Breast epithelium (tissue), 4 donors: Measurements from ENCODE around the gene TYROBP. TPM values are rescaled to one million over a fixed set of nuclear protein-coding genes. Genes with fewer than 3 reads are reported as not detected.
A peak's percentile ranks its signal among the peaks of the same experiment; 100 is the strongest.

Experiments used
- DNase-seq, 2 donors: peaks; one replicate each; pipeline ENCODE4 v3.0.0-alpha.2; 2019; ENCODE audit warnings: low spot score in 2 of 2
- H3K27ac ChIP-seq, 2 donors: fragments of 200-600 bp; sonication (generic) in 1 of 2; one replicate each; pipeline ENCODE4 v1.5.1; 2016 to 2019; ENCODE audit warnings: mild to moderate bottlenecking in 1 of 2
- H3K27me3 ChIP-seq, 2 donors: fragments of 200-600 bp; sonication (generic) in 1 of 2; one replicate each; pipeline versions ENCODE4 v1.5.1 to v1.6.0; 2017 to 2019; ENCODE audit warnings: control low read depth in 1 of 2, mild to moderate bottlenecking in 1 of 2
- H3K36me3 ChIP-seq: fragments of 200-600 bp; one replicate; pipeline ENCODE4 v1.5.1; 2019
- H3K4me1 ChIP-seq, 2 donors: fragments of 200-600 bp; sonication (generic); one replicate each; pipeline ENCODE4 v1.5.1; 2016 to 2019; ENCODE audit warnings: control low read depth in 1 of 2
- H3K4me3 ChIP-seq, 3 donors: fragments of 200-600 bp; sonication (generic); 1 replicate in 2 of 3; 2 replicates in 1 of 3; pipeline ENCODE4 v1.5.1; 2016 to 2019; ENCODE audit warnings: mild to moderate bottlenecking in 3 of 3, moderate library complexity in 2 of 3
- H3K9me3 ChIP-seq, 2 donors: fragments of 200-600 bp; sonication (generic) in 1 of 2; one replicate each; pipeline ENCODE4 v1.5.1; 2016 to 2019; ENCODE audit warnings: control low read depth in 1 of 2
- POLR2A ChIP-seq: fragments of 450-650 bp; IDR thresholded peaks from one replicate; pipeline ENCODE4 v1.6.1; 2016; ENCODE audit warnings: antibody characterized with exemption, mild to moderate bottlenecking, moderate library complexity
- POLR2AphosphoS5 ChIP-seq, 3 donors: sonication (generic); formaldehyde crosslinking; IDR thresholded peaks; one replicate each; pipeline ENCODE4 v1.6.1; 2017; ENCODE audit warnings: antibody characterized with exemption in 3 of 3
- intact Hi-C: fragments of 100-400 bp; cut with DNase I; formaldehyde crosslinking; loops from one replicate; pipeline ENCODE4 v1.15.1; 2023; ENCODE audit warnings: low total_unique reads
- total RNA-seq, 3 donors: library from RNA; depleted of rRNA; stranded (reverse); fragments of >200 nt; gene quantifications; one replicate each; pipeline ENCODE4 v1.1.0, GENCODE V29; 2016
- TF ChIP-seq, protein P1 (sequence below), 3 donors: fragments of 450-650 bp; IDR thresholded peaks; one replicate each; pipeline ENCODE4 v1.5.1; 2016 to 2017; ENCODE audit warnings: antibody characterized with exemption in 3 of 3, mild to moderate bottlenecking in 3 of 3, moderate library complexity in 3 of 3

Gene TYROBP
- total RNA-seq, 3 donors from 2014 or later: 56.4 to 239 (median 112) TPM

DNA sequence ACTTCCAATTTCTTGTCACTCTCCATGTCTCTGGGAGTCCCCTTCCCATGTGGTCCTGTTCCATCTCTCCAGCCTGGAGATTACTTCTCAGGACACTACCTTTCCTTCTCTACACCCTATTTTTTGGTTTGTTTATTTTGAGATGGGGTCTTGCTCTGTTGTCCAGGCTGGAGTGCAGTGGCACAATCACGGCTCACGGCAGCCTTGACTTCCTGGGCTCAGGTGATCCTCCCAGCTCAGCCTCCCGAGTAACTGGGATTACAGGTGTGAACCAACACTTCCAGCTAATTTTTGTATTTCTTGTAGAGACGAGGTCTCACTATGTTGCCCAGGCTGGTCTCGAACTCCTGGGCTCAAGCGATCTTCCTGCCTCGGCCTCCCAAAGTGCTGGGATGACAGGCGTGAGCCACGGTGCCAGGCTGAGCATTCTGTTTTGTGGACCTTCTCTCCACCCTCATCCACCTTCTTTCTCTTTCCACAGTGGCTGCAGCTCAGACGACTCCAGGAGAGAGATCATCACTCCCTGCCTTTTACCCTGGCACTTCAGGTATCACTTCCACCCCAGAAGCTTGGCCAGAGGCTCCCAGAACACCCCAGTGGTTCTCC is 5.1 kb downstream of the TYROBP start:
- Histone ChIP-seq H3K9me3 (no peaks in the 10 kb centered on the region), H3K27ac (peak overlapping the region; percentile 55 to 56), H3K4me3 (peak overlapping the region; percentile 7 to 61 (median 41)), H3K4me1 (peaks cover 0 to 7% of the 10 kb centered on the region in 2 donors), H3K36me3 (no peaks in the 10 kb centered on the region), H3K27me3 (no peaks in the 10 kb centered on the region)
- TF ChIP-seq, protein P1, sequence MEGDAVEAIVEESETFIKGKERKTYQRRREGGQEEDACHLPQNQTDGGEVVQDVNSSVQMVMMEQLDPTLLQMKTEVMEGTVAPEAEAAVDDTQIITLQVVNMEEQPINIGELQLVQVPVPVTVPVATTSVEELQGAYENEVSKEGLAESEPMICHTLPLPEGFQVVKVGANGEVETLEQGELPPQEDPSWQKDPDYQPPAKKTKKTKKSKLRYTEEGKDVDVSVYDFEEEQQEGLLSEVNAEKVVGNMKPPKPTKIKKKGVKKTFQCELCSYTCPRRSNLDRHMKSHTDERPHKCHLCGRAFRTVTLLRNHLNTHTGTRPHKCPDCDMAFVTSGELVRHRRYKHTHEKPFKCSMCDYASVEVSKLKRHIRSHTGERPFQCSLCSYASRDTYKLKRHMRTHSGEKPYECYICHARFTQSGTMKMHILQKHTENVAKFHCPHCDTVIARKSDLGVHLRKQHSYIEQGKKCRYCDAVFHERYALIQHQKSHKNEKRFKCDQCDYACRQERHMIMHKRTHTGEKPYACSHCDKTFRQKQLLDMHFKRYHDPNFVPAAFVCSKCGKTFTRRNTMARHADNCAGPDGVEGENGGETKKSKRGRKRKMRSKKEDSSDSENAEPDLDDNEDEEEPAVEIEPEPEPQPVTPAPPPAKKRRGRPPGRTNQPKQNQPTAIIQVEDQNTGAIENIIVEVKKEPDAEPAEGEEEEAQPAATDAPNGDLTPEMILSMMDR (IDR thresholded peaks at IDR 0.05): no peak
- TF ChIP-seq POLR2AphosphoS5 (IDR thresholded peaks at IDR 0.05): no peak
- TF ChIP-seq POLR2A: no peak
- intact Hi-C loops: no loop called here
- DNase-seq: no peak

DNA sequence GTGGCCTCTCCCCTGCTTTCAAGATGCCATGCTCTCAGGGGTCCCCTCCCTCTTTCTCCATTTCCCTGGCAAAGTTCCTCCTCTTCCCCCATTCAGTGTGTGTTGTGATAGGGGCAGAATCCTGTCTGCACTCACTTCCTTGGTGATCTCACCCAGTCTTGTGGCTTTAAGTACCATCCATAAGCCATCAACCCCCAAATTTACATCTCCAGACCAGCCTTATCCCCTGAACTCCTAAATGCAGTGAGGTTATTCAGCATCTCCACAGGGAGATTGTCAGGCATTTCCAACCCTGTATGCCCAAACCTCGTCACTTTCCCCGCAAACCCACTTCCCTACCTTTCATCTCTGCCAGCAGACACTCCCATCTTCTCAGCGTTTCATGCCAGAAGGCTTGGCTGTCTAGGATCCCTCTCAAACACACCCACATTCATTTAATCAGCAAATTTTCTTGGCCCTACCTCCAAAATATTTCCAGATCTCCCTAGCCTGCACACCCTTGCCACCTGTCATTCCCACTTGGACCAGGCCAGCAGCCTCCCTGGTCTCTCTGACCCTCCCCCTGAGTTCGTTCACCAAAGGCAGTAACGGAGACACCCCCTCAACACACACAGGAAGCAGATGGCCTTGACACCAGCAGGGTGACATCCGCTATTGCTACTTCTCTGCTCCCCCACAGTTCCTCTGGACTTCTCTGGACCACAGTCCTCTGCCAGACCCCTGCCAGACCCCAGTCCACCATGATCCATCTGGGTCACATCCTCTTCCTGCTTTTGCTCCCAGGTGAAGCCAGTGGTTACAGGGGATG is 6.0 kb downstream of the TYROBP start, which contains the start of gene HCST:
Gene HCST (plus strand): TSS at position 676 of the 808 bp plus-strand sequence. CDS start 65 bp downstream, at position 741.
- no peak for DNase-seq
- no peaks in the 10 kb centered on the region for H3K9me3 ChIP-seq
- H3K4me3 ChIP-seq: peak within 1 kb of the TSS; percentile 7 to 61 (median 41)
- H3K4me1 ChIP-seq: peaks cover 0 to 7% of the 10 kb centered on the region in 2 donors
- no peaks in the 10 kb centered on the region for H3K36me3 ChIP-seq
- H3K27ac ChIP-seq: peak within 1 kb of the TSS; percentile 56 to 84
- H3K27me3 ChIP-seq: no peaks in the 10 kb centered on the region
- intact Hi-C loops: no loop called here
- TF ChIP-seq POLR2AphosphoS5 (IDR thresholded peaks at IDR 0.05) (no peak), POLR2A (no peak)
- TF ChIP-seq, protein P1 (IDR thresholded peaks at IDR 0.05): no peak

DNA sequence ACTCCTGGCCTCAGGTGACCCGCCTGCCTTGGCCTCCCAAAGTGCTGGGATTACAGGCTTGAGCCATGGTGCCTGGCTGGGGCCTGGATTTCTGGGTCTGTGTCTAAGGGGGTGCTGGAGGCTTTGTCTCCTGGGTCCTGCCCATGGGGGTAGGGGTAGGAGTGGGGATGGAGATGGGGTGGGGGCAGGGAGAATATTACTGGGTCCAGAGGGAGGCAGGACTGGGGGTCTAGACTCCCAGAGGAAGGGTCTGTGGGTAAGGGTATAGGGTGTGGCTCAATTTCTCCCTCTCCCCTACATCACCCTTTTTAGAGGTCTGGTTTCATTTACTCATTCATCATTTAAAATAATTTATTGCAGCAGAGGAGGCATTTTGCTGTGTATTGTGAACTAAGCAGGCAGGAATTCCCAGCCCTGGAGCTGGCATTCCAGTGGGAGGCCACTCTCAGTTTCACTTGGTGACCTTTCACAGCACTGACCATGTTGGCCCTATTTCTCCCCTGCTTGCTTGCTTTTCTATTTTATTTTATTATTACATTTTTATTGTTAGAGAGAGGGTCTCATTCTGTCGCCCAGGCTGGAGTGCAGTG is 6.9 kb downstream of the TYROBP start:
- Histone ChIP-seq H3K36me3 (no peaks in the 10 kb centered on the region), H3K4me1 (peaks cover 0 to 7% of the 10 kb centered on the region in 2 donors), H3K4me3 (peak overlapping the region; percentile 26 to 68 (median 65)), H3K27ac (peak overlapping the region; percentile 57 to 84), H3K9me3 (no peaks in the 10 kb centered on the region), H3K27me3 (no peaks in the 10 kb centered on the region)
- TF ChIP-seq, protein P1 (IDR thresholded peaks at IDR 0.05): no peak
- TF ChIP-seq POLR2AphosphoS5 (IDR thresholded peaks at IDR 0.05) (no peak), POLR2A (no peak)
- DNase-seq: no peak
- intact Hi-C loops: no loop called here

DNA sequence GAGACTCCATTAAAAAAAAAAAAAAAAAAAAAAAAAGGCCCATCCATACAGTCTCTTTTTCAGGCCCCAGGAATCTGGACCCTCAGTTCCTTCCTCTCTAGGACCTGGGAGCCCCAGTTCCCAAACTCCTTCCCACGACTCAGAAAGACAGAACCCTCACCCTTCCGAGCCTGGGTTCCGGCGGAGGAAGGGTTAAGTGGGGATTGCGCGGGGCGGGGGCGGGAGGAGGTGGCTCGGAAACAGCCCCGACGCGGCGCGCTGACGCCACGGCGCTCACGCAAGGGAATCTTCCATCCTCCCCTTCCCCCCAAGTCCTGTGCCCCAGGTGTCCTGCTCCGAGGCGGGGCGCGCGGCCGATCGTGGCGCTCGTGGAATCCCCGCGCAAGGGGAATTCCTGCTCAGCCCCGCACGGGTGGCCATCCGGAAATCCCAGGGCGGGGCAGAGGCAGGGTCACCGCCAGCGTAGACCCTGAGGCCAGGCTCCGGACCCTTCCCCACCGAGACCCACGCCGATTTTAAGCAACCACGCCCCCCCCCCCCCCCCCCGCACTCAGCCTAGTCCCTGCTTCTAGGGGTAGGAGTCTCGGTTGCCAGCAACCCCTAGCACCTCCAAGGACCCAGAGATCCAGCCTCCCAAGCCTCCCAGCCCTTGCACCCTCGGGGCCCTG is 8.4 kb downstream of the TYROBP start:
- Histone ChIP-seq H3K4me1 (peaks cover 0 to 7% of the 10 kb centered on the region in 2 donors), H3K27me3 (no peaks in the 10 kb centered on the region), H3K27ac (peak overlapping the region; percentile 84 to 85), H3K9me3 (no peaks in the 10 kb centered on the region), H3K36me3 (no peaks in the 10 kb centered on the region), H3K4me3 (peak overlapping the region; percentile 65 to 79 (median 68))
- intact Hi-C loops: no loop called here
- TF ChIP-seq, protein P1 (IDR thresholded peaks at IDR 0.05): no peak
- peak in 1 of 3 donors; percentile 32 for TF ChIP-seq POLR2AphosphoS5 (IDR thresholded peaks at IDR 0.05)
- DNase-seq: peak; percentile 63 to 74
